ENCODE results near the gene KDM4C.
"Not testable (repeated sequence)": the region's sequence is repeated elsewhere in the genome, so short reads cannot be mapped to it uniquely, and the experiment has no call there.

The KDM4C gene

DNA sequence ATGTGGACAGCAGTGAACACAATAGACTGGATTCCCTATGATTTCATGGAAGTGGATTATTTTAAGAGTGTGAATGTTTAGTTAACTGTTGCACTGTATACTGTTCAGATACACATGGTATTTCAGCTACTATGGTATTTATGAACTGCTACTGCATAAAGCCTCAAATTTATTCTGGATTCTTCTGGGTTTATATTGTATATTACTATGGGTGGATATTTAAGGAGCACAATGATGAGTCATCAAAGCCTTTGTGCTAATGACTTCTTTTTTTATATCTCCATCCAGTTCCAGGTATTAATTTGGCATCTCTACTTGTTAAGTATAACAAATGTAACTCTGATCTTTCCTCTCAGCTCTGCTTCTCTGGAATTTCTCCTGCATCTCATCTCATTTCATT, 6.8 kb downstream of the KDM4C start:
- peak; percentile 11 for DNase-seq

DNA sequence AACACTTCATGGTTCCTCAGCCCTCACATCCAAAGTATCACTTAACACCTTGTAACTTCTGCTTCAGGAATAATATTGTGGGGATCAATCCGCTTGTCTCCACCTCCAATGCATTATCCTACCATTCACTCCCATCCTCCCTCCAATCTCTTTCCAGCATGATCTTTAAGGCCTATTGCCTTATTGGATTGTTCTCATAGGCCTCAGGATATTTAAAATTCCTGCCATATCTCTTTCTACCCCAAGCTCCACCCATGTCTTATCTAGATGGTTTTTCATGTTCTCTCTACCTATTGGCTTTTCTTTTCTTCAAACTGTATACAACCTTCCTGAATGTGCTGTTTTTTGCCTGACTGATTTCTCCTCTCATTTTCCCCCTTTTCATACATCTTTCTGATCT, 7.2 kb downstream of the KDM4C start:
- no peak for DNase-seq

DNA sequence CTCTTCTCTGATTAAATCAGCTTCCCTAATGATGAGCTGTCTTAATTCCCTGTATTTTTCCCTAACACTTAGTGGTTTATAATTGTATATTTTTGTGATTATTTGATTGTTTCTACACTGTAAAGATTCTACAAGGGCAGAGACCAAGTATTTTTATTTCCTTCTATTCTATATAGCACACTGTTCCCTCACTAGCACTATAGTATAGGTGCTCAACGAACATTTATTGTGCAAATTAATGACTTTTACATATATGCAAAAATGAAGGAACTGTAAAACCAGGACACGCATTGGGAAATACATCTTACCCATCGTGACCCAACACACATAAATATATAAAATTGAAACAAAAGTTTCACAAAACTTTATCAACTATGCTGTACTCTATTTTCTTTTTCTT, 7.6 kb downstream of the KDM4C start:
- no peak for DNase-seq

GRCh38 chr9:6766606-6767005, 8.8 kb downstream of the KDM4C start:
- DNase-seq: no peak

GRCh38 chr9:6768587-6768986, 10.8 kb downstream of the KDM4C start:
- not testable (repeated sequence) for DNase-seq

DNA sequence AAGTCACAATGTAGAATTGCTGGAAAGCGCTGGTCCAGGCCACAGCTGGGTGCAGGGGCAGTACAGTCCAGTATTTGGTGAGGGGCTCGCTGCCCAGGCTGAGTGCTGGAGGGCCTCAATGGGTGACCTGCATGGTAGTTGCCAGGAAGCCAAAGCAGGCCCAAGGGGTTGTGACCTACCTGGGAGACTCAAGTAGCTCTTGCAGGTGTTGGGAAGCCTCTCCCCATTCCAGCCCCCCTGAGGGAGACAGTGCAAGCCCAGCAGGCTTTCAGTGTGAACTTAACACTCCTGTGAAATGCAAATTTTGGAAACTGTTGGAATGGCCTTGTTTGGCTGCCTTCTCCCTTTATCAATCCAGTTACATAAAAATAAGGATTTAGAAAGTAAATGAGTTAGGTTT, 13.9 kb downstream of the KDM4C start:
- DNase-seq: no peak

DNA sequence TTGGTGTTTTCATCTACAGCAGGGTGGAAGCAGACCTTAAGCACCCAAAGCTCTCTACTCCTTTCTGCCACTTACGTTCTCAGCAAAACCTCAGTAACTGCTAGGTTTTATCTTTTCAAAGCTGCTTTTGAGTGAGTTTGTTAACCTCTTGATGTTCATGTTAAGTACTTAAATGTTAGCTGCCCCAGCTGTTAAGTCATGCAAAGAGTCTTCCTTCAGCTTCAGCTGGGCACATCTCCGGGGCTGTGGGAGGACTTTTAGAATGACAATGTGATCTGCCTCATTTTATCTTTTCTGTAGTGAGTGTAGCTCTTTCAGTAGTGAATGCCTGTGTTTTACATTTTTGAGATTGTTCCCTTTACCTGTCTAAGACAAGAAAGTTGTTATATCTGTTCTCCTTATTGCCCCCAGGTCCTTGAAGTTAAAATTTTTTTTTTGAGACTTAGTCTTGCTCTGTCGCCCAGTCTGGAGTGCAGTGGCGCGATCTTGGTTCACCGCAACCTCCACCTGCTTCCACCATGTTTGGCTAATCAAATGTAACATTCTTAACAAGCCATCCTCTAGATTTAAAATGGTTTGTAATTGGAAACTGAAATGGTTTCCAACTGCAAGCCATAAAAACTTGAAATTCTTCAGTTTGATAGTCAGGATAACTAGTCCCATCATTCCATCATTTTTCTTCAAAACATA, 19.6 kb downstream of the KDM4C start:
- DNase-seq: no peak

GRCh38 chr9:6779417-6780241, 21.9 kb downstream of the KDM4C start:
- no peak for DNase-seq

DNA sequence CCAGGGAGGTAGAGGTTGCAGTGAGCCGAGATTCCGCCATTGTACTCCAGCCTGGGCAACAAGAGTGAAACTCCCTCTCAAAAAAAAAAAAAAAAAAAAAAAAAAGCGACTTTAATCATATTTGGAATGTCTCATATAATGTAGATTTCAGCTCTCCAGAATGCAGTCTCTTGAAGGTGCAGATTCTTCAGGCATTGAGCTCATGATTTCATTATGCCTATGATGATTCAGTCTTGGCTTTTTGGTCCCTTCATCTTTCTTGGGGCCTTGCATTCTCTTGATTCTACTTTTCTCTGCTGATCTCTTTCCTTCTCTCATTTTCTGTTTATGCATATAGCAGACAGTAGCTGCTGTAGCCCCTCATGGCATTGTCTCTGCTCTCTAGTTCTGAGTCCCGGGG, 22.9 kb downstream of the KDM4C start:
- DNase-seq: no peak

GRCh38 chr9:6781476-6781875, 23.7 kb downstream of the KDM4C start:
- no peak for DNase-seq

DNA sequence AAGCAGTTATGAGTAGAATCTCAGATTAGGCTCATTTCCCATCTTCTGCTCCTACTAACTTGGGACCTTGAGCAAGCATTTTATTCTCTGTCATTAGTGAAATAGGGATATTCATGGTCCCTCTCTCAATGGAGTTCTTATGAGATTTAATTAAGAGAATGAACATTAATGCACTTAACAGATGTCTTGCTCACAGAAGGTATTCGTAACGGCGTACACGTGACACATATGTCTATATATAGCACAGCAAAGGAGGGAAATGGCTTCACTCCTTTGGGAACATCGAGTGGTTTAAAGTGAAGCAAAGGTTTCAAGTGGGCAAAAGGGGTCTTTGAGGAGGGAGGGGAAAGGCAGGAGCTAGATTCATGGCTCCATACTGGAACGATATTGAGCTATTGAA, 24.6 kb downstream of the KDM4C start:
- no peak for DNase-seq

DNA sequence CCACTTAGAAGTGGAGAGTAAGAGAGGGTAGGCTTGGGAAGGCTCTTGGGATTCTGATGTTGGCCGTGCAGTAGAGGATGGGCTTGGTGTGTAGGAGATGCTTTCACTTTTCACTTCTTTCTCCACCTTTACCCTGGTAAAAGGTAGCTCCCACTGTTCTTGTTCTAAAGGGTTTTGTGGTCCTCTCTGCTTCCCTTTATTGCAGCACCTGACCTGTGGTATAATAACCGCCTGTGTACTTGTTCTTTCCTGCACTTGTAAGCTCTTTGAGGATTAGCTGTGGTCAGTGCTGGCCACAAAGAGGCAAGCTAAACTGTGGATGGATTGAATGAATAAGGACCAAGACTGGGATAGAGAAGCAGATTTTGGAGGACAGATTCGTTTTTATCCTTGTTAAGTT, 25.2 kb downstream of the KDM4C start:
- DNase-seq: no peak

GRCh38 chr9:6783753-6784152, 26.0 kb downstream of the KDM4C start:
- no peak for DNase-seq

DNA sequence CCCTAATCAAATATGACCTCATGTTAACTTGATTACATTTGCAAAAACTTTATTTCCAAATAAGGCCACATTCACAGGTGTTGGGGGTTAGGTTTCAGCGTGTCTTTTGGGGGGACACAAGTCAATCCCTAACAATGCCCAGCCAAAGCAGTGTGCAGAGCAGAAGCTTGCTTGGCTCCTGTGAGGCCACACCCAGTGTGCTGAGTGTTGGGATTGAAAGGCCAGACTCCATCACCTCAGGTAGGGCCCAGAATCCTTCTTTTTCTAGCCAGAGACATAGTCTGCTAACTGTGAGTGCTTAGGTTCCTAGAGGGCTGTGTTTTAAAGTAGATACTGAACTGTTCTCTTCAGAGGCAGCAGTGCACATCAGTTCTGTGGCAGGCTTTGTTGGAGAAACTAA, 27.9 kb downstream of the KDM4C start:
- no peak for DNase-seq

DNA sequence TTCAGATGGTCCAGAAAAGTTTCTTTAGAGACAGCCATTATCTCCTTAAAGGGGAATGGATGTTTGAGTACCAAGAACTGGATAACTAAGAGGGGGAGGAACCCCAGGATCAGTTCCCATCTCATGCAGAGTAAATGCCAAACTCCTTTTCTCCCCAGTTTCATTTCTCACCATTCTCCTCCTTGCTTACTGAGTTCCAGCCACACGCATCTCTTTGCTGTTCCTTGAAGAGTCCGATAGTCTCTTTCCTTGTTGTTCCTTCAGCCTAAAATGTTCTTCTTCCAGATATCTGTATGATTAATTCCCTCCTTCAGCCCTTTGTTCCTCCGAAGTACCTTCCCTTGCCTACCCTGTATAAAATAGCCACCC, 30.0 kb downstream of the KDM4C start:
- DNase-seq: no peak

- peak; percentile 69 for DNase-seq
Observed at GRCh38 chr9:6788162-6789016, 30.6 kb downstream of the KDM4C start.

GRCh38 chr9:6789017-6789338, 31.2 kb downstream of the KDM4C start:
- DNase-seq: not testable (repeated sequence)

- no peak for DNase-seq
Observed at GRCh38 chr9:6790866-6791265, 33.1 kb downstream of the KDM4C start.

GRCh38 chr9:6793203-6793602, 35.4 kb downstream of the KDM4C start:
- DNase-seq: no peak

- no peak for DNase-seq
Observed at GRCh38 chr9:6794936-6795335, 37.2 kb downstream of the KDM4C start.

DNA sequence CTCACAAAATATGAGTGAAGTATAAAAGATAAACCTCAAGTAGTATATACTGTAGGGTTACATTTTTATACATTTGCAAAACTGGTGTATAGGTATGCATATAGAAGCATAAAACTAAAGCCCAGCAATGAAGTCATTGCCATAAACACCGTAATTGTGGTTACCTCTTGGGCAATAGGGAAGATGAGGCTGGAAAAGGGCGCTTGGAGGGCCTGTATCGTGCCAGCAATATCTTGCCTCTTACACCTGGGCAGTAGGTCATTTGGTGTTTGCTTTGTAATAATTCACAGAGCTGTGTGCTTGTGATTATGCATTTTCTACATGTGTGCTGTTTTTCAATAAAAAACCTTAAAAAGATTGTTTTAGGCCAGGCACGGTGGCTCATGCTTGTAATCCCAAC, 45.2 kb downstream of the KDM4C start:
- DNase-seq: no peak

DNA sequence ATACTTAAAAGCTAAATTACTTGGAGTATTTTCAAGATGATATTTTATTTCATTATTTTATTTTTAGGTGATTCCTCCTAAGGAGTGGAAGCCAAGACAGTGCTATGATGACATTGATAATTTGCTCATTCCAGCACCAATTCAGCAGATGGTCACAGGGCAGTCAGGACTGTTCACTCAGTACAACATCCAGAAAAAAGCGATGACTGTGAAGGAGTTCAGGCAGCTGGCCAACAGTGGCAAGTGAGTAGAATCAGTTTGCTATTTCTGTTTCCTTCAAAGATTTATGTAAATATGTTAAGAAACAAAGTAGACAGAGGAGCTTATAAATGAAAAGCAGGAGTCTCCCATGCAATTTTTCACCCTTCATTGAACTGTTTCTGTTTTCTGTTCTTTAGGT, 47.8 kb downstream of the KDM4C start:
- no peak for DNase-seq

- DNase-seq: not testable (repeated sequence)
Observed at GRCh38 chr9:6806318-6806717, 48.5 kb downstream of the KDM4C start.

DNA sequence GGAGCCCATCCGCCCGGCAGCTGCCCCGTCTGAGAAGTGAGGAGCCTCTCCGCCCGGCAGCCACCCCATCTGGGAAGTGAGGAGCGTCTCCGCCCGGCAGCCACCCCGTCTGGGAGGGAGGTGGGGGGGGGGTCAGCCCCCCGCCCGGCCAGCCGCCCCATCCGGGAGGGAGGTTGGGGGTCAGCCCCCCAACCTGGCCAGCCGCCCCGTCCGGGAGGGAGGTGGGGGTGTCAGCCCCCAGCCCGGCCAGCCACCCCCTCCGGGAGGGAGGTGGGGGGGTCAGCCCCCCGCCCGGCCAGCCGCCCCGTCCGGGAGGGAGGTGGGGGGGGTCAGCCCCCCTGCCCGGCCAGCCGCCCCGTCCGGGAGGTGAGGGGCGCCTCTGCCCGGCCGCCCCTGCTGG, 49.9 kb downstream of the KDM4C start:
- not testable (repeated sequence) for DNase-seq

All from DMS53 (cell line).